ENCODE results near the gene TNNC1. TPM values are rescaled to one million over a fixed set of nuclear protein-coding genes. Genes with fewer than 3 reads are reported as not detected.

TNNC1 gene
- total RNA-seq, 1 donor from 2014 or later: 12.4 TPM

DNA sequence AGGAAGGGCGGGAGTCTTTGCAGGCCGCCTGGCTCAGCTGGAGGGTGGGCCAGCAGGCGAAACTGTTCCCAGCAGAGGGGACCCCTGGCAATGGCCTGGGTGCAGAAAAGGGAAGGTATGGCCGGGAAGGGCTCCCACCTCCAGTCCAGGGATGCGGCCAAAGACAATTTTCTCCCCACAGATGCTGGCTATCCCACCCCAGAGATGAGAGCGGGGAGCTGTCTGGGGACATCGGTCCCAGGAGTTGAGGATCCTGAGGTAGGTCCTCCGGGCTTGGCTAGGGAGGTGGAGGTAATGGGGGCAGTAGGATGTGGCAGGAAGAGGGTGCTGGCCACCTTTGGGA is 10.6 kb downstream of the TNNC1 start:
- no peaks in the 10 kb centered on the region for H3K4me1 ChIP-seq (ENCODE audit: insufficient read depth, low read length)
- no peak overlapping the region for H2AFZ ChIP-seq (ENCODE audit: low read depth, low read length)
- H3K9me3 ChIP-seq (ENCODE audit: insufficient read depth, low read depth, low read length): no peaks in the 10 kb centered on the region
- H3K4me2 ChIP-seq (ENCODE audit: low read length): no peak overlapping the region
- Mint-ChIP-seq H3K27me3 (ENCODE audit: low read depth, unreplicated experiment) (peaks cover 21% of the 10 kb centered on the region), H3K4me1 (ENCODE audit: low read depth, unreplicated experiment) (no peaks in the 10 kb centered on the region), H3K9me3 (ENCODE audit: unreplicated experiment) (no peaks in the 10 kb centered on the region), H3K36me3 (ENCODE audit: low read depth, unreplicated experiment) (no peaks in the 10 kb centered on the region), H3K4me3 (ENCODE audit: unreplicated experiment) (no peak overlapping the region), H3K27ac (ENCODE audit: unreplicated experiment) (no peak overlapping the region)
- no peak overlapping the region for H3K27ac ChIP-seq (ENCODE audit: low read depth, low read length)
- no peak overlapping the region for H3K9ac ChIP-seq (ENCODE audit: low read length)
- no peak overlapping the region for H3K4me3 ChIP-seq (ENCODE audit: insufficient read depth, low read depth, low read length)
- FAIRE-seq (no peak), DNase-seq (ENCODE audit: low read depth) (no peak)
- H4K20me1 ChIP-seq (ENCODE audit: insufficient read depth, low read length): no peaks in the 10 kb centered on the region
- H3K36me3 ChIP-seq (ENCODE audit: insufficient read depth, low read length): no peaks in the 10 kb centered on the region
- H3K79me2 ChIP-seq (ENCODE audit: insufficient read depth, low read length): no peaks in the 10 kb centered on the region
- H3K27me3 ChIP-seq (ENCODE audit: insufficient read depth, low read length): no peaks in the 10 kb centered on the region
- TF ChIP-seq EZH2 (IDR thresholded peaks at IDR 0.05; ENCODE audit: insufficient read depth, low read length): no peak
- TF ChIP-seq, protein P1, sequence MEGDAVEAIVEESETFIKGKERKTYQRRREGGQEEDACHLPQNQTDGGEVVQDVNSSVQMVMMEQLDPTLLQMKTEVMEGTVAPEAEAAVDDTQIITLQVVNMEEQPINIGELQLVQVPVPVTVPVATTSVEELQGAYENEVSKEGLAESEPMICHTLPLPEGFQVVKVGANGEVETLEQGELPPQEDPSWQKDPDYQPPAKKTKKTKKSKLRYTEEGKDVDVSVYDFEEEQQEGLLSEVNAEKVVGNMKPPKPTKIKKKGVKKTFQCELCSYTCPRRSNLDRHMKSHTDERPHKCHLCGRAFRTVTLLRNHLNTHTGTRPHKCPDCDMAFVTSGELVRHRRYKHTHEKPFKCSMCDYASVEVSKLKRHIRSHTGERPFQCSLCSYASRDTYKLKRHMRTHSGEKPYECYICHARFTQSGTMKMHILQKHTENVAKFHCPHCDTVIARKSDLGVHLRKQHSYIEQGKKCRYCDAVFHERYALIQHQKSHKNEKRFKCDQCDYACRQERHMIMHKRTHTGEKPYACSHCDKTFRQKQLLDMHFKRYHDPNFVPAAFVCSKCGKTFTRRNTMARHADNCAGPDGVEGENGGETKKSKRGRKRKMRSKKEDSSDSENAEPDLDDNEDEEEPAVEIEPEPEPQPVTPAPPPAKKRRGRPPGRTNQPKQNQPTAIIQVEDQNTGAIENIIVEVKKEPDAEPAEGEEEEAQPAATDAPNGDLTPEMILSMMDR (IDR thresholded peaks at IDR 0.05; ENCODE audit: insufficient read depth, low read depth, low read length): no peak

DNA sequence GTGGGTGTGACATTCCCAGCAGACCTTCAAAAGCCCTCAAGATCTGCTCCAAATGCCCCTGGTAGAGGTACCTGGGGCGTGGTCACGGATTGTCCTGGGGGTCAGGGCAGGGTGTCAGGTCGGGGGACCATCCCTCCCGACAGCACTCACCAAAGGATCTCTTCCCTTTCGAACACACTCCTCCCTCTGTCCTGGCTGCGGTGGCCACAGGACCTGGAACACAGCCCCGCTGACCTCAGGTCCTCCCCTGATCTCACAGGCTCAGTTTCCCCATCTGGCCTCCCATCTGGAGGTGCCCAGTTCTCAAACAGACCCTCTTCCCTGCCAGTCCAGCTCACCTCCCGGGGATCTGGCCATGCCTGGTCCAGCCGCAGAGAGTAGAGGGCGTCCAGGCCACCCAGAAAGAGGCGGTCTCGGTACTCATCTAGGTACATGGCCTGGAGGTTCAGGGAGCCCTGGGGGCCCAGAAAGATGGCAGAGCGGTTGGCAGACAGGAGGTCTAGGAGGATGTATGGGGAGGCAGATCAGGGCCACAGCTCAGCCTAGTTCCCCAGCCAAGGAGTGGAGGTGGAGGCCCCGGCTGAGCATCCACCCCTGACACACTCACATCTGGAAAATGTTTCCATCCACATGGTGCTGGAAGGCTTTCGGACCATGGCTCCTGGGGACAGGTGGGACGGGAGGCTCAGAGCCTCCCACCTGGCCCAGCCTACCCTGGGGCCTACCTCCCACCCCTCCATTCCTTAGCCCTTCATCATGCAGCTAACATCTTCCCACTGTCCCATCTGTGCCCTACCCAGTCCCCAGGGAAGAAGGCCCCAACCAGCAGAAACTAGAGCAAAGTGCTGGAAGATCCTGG is 11.2 kb downstream of the TNNC1 start:
- Mint-ChIP-seq H3K36me3 (ENCODE audit: low read depth, unreplicated experiment) (no peaks in the 10 kb centered on the region), H3K27me3 (ENCODE audit: low read depth, unreplicated experiment) (peaks cover 22% of the 10 kb centered on the region), H3K4me1 (ENCODE audit: low read depth, unreplicated experiment) (no peaks in the 10 kb centered on the region), H3K4me3 (ENCODE audit: unreplicated experiment) (peak overlapping the region; percentile 40), H3K27ac (ENCODE audit: unreplicated experiment) (peak overlapping the region; percentile 7), H3K9me3 (ENCODE audit: unreplicated experiment) (no peaks in the 10 kb centered on the region)
- Histone ChIP-seq H3K4me3 (ENCODE audit: insufficient read depth, low read depth, low read length) (no peak overlapping the region), H2AFZ (ENCODE audit: low read depth, low read length) (no peak overlapping the region), H3K4me1 (ENCODE audit: insufficient read depth, low read length) (no peaks in the 10 kb centered on the region), H3K9ac (ENCODE audit: low read length) (no peak overlapping the region), H3K9me3 (ENCODE audit: insufficient read depth, low read depth, low read length) (no peaks in the 10 kb centered on the region), H3K79me2 (ENCODE audit: insufficient read depth, low read length) (no peaks in the 10 kb centered on the region), H3K4me2 (ENCODE audit: low read length) (no peak overlapping the region), H4K20me1 (ENCODE audit: insufficient read depth, low read length) (no peaks in the 10 kb centered on the region), H3K27me3 (ENCODE audit: insufficient read depth, low read length) (no peaks in the 10 kb centered on the region), H3K36me3 (ENCODE audit: insufficient read depth, low read length) (no peaks in the 10 kb centered on the region), H3K27ac (ENCODE audit: low read depth, low read length) (no peak overlapping the region)
- TF ChIP-seq EZH2 (IDR thresholded peaks at IDR 0.05; ENCODE audit: insufficient read depth, low read length): no peak
- TF ChIP-seq, protein P1 (IDR thresholded peaks at IDR 0.05; ENCODE audit: insufficient read depth, low read depth, low read length): no peak
- FAIRE-seq (no peak), DNase-seq (ENCODE audit: low read depth) (no peak)

DNA sequence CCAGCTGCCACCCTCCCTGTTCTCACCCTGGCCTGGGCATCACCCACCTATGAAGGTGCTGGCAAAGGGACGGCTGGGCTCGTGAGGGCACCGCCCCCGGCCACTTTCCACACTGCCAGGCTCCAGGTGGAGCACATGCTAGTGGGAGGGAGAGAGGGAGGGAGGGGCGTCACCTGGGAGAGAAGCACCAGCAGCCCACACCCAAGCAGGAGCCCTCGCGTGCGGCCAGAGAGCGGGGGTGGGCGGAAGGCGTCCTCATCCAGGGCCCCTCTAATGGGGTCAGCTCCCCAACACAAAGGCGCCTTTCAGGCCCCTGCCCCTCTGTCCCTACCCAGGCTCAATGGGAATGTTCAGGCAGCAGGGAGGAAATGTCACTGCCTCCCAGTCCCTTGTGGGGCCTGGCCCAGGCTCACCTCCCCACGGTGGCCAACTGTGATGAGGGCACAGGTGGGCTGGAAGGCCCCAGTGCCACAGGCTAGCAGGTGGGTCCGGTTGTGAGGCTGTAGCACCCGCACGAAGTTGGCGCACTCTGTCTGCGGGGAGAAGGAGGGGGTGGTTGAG is 12.0 kb downstream of the TNNC1 start:
- Mint-ChIP-seq H3K4me1 (ENCODE audit: low read depth, unreplicated experiment) (no peaks in the 10 kb centered on the region), H3K36me3 (ENCODE audit: low read depth, unreplicated experiment) (no peaks in the 10 kb centered on the region), H3K4me3 (ENCODE audit: unreplicated experiment) (no peak overlapping the region), H3K9me3 (ENCODE audit: unreplicated experiment) (no peaks in the 10 kb centered on the region), H3K27me3 (ENCODE audit: low read depth, unreplicated experiment) (peaks cover 19% of the 10 kb centered on the region), H3K27ac (ENCODE audit: unreplicated experiment) (no peak overlapping the region)
- Histone ChIP-seq H3K79me2 (ENCODE audit: insufficient read depth, low read length) (no peaks in the 10 kb centered on the region), H3K4me2 (ENCODE audit: low read length) (no peak overlapping the region), H3K4me1 (ENCODE audit: insufficient read depth, low read length) (no peaks in the 10 kb centered on the region), H3K9me3 (ENCODE audit: insufficient read depth, low read depth, low read length) (no peaks in the 10 kb centered on the region), H3K27me3 (ENCODE audit: insufficient read depth, low read length) (no peaks in the 10 kb centered on the region), H3K9ac (ENCODE audit: low read length) (no peak overlapping the region), H4K20me1 (ENCODE audit: insufficient read depth, low read length) (no peaks in the 10 kb centered on the region), H3K4me3 (ENCODE audit: insufficient read depth, low read depth, low read length) (no peak overlapping the region), H2AFZ (ENCODE audit: low read depth, low read length) (no peak overlapping the region), H3K27ac (ENCODE audit: low read depth, low read length) (no peak overlapping the region), H3K36me3 (ENCODE audit: insufficient read depth, low read length) (no peaks in the 10 kb centered on the region)
- FAIRE-seq (no peak), DNase-seq (ENCODE audit: low read depth) (no peak)
- no peak for TF ChIP-seq EZH2 (IDR thresholded peaks at IDR 0.05; ENCODE audit: insufficient read depth, low read length)
- TF ChIP-seq, protein P1 (IDR thresholded peaks at IDR 0.05; ENCODE audit: insufficient read depth, low read depth, low read length): no peak

Measured in astrocyte (in vitro differentiated cells and primary cell).